Subcutaneous adipose tissue (tissue), 4 donors: Measurements from ENCODE around the gene HSFY2. TPM values are rescaled to one million over a fixed set of nuclear protein-coding genes. Genes with fewer than 3 reads are reported as not detected.
"Not testable (repeated sequence)": the region's sequence is repeated elsewhere in the genome, so short reads cannot be mapped to it uniquely, and the experiment has no call there.

Experiments
- small RNA-seq: library from RNA; depleted of rRNA; stranded (forward); fragments of <200 nt; gene quantifications from one replicate; pipeline ENCODE3, GENCODE V24; 2016
- total RNA-seq, 4 donors: library from RNA; depleted of rRNA; stranded (reverse); fragments of >200 nt; gene quantifications; one replicate each; pipeline ENCODE4 v1.1.0, GENCODE V29; 2016
- TF ChIP-seq, protein P1 (sequence below): fragments of 450-650 bp; IDR thresholded peaks from one replicate; pipeline ENCODE4 v1.5.1; 2016; ENCODE audit warnings: low read depth, mild to moderate bottlenecking, control low read depth, antibody characterized with exemption, moderate library complexity

HSFY2 gene, protein sequence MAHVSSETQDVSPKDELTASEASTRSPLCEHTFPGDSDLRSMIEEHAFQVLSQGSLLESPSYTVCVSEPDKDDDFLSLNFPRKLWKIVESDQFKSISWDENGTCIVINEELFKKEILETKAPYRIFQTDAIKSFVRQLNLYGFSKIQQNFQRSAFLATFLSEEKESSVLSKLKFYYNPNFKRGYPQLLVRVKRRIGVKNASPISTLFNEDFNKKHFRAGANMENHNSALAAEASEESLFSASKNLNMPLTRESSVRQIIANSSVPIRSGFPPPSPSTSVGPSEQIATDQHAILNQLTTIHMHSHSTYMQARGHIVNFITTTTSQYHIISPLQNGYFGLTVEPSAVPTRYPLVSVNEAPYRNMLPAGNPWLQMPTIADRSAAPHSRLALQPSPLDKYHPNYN
- total RNA-seq: under 1 TPM in 2 of 4 donors, not detected in 2; 0.66 to 0.94 TPM

DNA sequence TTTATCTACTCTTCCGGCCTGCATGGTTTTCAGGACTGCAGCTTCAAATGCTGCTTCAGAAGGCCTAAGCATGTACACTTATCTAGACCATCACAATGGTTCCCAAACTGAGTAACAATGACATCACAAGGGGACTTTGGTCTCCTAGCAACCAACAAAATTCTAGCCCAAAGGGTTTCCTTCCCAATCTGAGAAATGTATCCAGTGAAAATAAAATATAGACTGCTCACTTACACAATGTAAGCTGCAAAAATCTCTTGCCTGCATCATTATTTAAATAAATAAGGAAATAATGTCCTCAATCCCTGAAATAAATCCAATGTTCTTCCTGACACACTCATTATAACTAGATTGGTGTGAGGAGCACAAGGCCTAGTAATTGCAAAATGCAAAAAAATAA lies at the start of gene HSFY2:
TSS of gene HSFY2 (minus strand) at position 101 of the 400 bp plus-strand sequence. CDS start 117 bp downstream, outside the sequence.
- TF ChIP-seq, protein P1, sequence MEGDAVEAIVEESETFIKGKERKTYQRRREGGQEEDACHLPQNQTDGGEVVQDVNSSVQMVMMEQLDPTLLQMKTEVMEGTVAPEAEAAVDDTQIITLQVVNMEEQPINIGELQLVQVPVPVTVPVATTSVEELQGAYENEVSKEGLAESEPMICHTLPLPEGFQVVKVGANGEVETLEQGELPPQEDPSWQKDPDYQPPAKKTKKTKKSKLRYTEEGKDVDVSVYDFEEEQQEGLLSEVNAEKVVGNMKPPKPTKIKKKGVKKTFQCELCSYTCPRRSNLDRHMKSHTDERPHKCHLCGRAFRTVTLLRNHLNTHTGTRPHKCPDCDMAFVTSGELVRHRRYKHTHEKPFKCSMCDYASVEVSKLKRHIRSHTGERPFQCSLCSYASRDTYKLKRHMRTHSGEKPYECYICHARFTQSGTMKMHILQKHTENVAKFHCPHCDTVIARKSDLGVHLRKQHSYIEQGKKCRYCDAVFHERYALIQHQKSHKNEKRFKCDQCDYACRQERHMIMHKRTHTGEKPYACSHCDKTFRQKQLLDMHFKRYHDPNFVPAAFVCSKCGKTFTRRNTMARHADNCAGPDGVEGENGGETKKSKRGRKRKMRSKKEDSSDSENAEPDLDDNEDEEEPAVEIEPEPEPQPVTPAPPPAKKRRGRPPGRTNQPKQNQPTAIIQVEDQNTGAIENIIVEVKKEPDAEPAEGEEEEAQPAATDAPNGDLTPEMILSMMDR: not testable (repeated sequence)

Small RNA genes lying within 50 kb of the gene (small RNA-seq; reads per million reads assigned to genes)
- not detected for gene GPM6BP2

Other genes with a start within 250 kb of the HSFY2 start
- not detected for gene HSFY1, start 227.0 kb downstream of the HSFY2 start, total RNA-seq